DMS 273 (cell line): ENCODE results near the gene KCNE2.

ENCODE experiments used
- DNase-seq: peaks from one replicate; lab custom pipeline; 2025; ENCODE audit not compliant: unreplicated experiment; lab: John Stamatoyannopoulos, UW

Gene KCNE2, protein sequence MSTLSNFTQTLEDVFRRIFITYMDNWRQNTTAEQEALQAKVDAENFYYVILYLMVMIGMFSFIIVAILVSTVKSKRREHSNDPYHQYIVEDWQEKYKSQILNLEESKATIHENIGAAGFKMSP

DNA sequence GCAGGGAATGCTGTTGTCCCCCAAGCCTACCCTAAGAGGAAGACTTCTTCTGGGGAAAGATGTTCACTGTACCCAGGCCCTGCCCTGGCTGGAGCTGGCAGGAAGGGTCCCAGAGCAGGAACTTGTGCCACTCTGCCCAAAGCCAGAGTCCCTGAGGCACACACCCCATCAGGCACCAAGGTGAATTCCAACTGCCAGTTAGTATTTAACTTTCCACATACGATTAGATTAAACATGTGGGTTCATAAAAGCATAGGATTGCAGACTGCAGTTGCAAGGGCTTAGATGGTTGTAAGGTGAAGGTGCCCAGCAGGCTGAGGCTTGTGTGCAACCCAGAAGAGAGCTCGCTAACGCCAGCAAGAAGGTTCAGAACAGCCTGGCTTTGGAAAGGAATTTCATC is at the start of gene KCNE2:
TSS of gene KCNE2 (plus strand) at position 274 of the 400 bp plus-strand sequence. CDS start 6,473 bp downstream, outside the sequence.
- DNase-seq = no peak

DNA sequence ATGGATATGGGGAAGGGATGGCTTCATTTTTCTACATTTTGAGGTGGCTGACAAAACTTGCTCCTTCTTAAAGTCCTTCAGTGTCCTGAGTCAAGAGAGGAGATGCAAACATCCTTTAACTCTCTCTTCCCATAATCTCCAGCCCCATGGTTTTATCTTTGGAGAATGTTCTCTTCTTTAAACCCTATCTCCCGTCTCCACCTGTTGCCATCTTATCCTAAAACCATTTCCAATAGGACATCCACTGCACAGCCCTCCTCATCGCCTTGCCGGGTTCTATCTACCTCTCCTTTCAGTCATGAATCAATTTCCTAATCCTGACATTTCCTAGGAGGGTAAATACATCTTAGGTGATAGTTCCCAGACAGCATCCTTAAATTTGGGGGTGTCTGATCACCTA is 44.2 kb upstream of the KCNE2 start:
- no peak for DNase-seq

DNA sequence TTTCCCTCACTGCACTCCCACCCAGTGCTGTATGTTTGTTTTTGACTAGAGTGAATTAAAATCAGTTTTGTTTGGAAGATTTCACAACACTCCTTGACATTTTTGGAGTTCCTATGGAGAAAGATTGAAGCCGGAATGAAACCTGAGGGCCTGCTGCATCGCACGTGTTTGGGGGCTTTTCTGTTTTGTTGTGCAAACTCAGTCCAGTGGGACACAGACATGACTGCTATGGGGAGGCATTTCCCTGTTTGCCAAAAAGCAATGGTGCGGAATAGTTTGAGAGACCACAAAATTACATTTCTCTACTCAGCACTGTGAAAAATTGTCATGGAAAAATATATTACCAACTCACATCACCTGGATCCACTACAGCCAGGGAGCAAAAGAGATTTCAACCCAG is 43.8 kb upstream of the KCNE2 start:
- no peak for DNase-seq

DNA sequence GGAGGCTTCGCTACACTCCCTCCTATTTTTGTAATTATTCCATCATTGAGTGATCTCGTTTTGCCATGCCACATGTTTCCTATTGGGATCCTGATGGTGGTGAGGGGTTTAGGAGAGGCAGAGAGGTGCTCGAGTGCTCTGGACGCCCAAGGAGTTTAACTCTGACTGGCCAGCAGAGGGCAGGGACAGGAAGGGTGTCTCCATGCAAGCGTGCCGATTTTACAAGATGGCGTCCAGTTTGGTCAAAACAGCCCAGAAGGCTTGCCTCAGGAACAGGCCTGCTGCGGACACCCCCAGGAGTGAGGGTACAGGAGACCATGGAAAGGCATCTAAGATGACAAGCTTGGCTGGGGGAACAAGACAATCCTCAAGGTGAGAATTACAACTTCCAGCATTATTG is 33.8 kb upstream of the KCNE2 start:
- no peak for DNase-seq

DNA sequence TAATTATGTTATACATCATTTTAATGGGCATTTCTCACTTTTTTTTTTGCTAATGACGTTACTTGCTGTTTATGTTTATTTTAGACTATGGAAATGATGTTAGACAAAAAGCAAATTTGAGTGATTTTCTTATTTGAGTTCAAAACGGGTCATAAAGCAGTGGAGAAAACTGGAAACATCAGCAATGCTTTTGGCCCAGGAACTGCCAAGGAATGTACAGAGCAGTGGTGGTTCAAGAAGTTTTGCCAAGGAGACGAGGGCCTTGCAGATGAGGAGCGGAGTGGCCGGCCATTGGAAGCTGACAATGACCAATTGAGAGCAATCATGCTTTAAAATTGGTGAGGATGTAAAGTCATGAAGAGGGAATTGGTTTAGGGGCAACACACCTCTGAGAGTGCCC is 32.1 kb upstream of the KCNE2 start:
- DNase-seq = no peak

DNA sequence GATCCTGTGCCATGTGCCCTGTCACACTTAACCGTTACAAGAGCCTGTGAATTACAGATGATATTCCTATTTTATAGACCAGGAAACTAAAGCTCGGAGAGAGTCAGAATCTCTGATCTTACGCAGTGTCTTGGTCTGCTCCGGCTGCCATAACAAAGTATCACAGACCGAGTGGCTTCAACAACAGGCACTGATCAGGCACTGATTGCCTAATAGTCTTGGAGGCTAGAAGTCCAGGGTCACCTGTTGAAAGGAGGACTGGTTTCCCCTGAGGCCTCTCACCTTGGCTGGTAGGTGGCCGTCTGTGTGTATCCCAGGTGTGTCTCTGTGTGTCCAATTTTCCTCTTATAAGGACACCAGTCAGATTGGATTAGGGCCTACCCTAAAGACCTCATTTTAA is 31.5 kb upstream of the KCNE2 start:
- no peak for DNase-seq

DNA sequence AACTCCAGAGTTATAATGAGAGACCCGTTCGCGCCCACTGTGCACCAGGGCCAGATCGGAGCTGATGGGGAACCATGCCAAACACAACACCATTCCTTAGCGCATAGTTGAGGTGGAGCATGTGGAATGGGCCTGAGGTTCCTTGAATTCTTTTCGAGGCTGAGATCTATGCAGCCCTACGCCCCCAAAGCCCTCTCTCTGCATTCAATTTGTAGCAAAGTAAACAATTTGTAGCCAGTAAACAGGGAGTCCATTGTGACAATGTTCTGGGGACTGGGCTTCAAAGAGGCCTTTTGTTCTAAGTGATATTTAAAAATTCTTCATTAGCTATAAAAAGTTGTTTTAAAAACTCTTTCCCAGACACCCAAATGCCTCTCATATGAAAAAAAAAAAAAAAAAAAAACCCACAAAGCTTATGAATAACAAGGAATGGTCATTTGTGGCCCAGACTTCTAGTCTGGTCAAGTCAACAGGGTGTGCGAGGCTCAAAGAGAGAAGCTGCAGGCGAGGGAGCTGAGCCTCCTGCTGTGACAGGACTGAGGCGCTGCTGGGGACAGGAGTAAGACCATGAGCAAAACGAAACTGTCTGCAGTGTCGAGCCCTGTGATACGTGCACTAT is 30.6 kb upstream of the KCNE2 start:
- no peak for DNase-seq

DNA sequence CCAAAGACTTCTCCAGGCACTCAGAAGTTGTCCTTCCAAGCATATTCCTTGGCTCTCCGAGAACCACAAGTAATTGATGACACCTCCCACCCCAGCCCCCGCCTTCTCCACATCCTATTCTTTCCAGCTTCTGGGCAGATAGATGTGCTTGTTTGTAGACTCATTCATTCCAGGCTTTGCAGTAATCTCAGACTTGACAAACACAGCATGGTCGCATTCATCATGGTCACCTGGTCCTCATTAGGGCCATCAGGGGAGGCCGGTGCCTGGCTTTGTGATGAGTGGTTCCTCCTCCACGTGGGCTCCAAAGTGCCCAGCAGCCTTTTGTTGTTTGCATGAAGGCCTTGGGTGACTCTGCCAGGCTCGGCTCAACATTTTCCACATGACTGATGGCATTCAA is 28.5 kb upstream of the KCNE2 start:
- DNase-seq = no peak

DNA sequence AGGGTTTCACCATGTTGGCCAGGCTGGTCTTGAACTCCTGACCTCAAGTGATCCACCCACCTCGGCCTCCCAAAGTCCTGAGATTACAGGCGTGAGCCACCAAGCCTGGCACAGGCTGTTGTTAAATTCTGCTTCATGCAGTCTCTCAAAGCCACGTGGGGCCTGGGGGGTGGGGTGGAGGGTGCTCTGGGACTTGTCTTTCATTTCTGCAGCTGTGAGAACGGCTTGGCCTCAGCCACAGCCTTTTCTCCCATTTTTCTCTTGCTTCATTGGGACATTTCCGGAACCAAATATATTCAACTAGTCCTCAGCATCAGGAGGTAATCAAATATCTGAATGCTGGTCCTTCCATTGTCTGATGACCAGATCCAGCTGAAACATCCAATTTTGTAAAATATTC is 27.6 kb upstream of the KCNE2 start:
- DNase-seq = no peak

DNA sequence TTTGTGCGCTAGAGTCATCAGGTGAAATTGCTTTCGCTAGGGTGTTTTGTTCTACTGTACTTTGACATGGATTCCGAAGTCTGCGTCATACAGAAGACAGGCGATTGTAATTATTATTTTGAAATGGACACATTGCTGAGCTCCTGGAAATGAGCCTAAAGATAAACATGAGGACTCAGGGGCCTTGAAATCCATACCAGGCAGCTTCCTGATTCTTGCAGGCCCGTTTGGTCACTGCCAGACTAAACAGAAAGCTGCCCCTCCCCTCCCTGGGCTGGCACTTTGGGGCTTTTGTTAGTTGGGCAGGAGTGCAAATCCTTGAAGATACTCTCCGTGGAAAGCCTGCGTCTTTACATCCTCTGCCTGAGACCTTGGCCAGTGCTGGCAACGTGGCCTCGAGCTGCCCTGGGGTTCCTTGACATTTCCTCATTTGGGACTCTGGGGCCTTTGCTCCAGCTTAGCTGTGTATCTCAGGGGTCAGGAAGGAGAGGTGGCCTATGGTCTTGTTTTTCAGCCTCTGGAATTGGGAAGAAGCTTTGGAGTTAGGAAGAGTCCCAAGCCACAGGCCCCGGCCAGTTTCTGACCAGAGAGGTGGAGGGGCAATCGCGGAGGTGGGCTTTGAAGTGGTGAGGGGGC is 26.9 kb upstream of the KCNE2 start:
- no peak for DNase-seq

DNA sequence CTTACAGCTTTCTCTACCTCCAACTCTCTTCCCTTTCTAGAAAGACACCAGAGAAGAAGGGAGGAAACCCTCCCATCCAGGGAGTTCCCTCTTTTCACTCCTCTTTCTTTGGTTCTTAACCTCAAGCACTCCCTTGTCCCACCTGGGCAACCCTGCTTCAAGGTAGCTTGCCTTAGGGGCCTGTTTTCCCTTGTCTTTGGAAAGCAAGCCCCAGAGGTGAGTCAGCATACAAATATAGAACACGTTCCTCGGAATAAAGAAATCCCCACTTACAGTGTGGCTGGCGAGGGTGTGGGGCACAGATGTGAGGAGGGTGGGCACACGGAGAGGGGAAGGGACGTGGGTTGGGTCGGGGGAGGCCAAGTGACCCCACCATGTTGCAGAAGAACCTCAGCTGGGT is 26.1 kb upstream of the KCNE2 start:
- DNase-seq = no peak

DNA sequence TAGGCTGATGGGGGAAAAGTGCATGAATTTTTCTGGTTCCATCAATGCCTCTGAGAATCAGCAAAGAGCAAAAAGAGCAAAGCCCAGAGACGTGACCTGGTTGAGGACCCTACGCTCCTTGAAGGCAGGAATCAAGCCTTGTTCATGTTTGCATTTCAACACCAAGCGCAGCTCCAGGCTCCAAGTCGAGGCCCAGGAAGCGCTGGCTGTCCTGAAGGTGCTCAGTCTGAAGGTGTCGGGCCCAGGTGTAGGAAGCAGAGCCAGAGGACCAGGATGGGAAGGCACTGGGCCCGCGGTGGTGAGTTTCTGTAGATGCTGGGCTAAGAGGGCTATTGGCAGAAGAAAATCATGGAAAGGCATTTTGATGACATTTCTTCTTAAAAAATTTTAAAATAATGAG is 25.6 kb upstream of the KCNE2 start:
- no peak for DNase-seq

DNA sequence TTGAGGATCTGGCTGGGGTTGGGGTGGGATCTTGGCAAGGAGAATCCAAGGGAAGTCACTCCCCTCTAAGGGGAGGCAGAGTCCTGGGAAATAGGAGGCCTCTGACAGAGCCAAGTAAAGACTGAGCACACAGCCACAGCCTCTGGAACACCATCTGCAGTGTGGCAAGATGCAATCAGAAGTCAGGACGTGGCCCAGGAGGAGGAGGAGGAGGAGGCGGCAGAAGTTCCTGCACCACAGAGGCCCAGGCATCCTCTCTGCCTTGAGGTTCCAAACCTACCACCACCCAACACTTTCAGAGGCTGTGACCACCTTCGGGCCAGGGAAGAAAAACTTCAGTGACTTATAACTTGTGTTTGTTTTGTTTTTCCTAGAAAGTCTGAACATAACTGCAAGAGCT is 23.7 kb upstream of the KCNE2 start:
- DNase-seq = no peak

DNA sequence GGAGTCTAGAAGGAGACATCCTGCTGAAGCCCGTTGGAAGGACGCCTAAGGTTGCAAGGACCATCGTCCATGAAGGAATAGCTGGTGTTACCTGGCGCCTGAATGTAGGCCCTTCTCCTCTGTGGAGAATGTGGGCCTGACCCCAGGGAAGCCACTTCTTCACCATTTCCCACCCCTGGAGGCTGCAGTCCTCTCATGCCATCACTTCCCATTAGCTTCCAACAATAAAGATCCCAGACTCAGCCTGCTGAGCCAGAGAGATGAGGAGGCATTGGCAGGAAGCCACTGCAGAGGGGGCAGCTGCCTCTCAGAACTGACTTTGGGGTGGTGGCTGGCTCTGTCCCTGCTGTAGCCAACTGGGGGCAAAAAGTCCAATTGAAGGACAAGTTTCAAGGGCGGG is 21.3 kb upstream of the KCNE2 start:
- no peak for DNase-seq

DNA sequence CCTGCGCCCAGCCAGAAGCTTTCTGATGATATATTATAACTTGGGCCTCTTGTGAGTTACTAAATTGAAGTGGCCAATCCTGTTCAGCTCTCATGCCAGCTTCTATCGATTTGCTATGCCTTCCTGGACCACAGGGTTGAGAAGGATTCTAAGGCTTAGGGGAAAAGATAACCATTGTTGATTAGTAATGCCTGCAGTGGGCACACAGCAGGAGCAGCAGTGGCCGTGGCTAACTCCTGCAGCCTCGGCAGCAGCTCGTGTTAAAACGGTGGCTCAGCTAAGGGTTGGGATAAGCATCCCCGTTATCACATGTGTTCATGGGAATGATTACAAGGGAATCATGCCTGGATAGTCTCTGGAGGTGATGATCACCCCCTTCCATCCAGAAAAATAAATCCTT is 20.5 kb upstream of the KCNE2 start:
- no peak for DNase-seq

DNA sequence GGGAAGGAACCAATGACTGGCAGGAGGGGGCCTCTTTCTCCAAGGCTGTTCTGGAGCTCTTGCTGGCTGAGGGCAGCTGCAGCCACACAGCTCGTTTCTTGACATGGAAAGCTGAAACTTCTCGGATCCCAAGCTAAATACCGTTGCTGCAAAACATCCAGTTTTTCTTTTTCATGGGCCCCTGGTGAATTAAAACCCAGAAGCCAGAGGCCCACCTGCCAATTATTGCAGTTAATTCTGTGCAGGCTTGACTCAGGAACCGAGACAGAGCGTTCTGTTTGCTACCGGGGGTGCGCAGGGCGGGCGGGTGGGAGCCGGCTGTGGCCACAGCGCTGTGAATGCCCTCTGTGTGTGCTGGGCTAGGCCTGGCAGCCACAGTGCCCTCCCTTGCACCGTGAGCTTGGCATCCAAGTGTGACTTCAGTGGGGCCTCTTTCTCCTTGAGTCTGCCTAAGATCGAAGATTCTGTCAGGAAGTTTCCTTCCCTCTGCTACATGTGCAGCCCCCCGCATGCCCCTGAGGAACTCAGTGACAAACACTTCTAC is 19.9 kb upstream of the KCNE2 start:
- DNase-seq = no peak

DNA sequence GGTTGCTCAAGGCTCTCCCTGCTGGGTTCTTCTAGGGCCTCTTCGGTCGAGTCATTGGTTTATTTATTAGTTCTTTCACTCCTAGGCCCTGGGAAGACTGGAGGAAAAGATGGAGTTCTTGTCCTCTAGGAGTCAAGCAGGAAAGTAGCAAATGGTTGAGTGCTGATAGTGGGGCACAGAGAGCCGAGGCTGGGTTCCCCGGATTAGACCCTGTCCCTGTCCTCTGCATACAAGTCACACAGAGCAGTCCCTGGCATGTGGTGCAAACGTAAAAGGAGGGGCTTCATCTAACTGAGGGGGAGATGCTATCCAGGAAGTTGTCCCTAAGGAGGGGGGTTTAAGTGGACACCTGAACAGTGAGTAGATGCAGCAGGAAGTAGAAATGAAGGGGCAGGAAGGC is 19.2 kb upstream of the KCNE2 start:
- DNase-seq = no peak

DNA sequence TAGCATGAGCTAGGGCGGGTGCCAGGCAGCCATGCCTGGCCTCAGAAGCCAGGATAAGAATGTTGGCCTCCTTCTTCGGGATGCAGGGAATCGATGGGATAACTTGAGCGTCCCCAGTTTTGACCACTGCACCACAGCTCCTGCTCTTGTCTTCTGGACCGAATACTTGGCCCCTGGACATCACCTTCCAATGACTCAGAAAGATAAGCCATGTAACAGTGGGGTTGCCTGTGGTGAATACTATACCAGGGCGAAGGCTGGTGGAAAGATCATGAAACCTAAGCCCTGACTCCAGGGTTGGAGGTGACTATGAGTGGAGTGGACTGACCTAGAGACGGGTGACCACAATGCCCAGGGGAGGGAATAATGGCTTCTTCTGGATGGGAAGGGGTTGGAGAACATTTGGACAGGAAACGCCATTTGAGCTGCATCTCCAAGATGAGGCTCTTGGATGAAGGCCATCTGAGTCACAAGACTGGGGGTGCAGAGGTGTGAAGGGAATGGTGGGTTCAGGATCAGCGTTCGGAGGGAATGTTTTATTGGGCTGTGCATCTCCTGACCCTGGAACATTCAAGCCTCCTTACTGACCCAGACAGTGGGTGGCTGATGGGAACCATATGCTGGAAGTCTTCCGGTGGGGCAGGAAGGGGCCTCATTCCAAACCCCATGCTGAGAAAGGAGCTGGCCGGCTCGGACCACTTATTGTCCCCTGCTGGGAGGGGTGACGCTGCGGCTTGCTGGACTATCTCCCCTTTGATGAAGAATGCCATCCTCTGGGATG is 18.5 kb upstream of the KCNE2 start:
- no peak for DNase-seq

DNA sequence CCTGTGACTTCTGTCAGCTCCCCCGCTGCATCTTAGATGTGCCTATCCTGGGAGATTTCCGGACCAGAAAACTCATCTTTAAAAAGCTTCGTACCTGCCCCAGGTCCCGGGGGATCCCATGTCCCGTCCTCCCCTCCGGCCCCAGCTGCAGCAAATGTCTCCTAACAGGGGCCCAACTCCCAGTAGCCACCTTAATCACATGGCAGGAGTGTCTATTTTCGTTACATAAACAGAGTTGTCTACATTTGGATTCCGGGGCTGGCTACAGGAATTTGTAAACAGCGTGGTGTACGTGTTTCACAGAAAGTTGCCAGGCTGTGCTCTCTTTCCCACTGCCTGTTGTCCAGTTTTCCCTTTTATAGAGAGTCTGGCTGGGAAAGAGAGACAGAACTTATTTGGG is 17.9 kb upstream of the KCNE2 start:
- DNase-seq = no peak

DNA sequence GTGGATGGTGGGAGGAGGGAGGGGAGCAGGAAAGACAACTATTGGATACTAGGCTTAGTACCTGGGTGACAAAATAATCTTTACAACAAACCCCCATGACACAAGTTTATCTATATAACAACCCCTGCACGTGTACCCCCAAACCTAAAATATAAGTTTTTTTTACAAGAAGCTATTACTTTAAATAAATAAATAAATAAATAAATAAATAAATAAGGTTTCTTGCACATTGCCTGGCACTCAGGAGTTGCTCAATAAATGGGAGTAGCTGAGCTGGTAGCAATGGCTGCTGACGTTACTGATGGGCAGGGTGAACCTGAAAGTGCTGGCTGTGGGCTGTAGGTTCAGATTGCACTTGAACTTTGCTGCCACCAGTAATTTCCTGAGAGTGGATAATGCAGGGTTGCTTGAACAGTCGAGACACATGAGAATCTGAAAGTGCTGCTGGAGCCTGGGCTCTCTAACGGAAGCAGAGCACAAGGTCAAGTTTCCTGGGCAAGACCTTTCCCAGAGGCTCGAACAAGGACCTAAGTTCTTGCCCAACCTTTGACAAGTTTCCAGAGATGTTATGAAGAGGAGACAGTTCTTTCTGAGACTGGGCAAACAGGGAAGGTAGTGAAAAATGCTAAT is 14.8 kb upstream of the KCNE2 start:
- DNase-seq = no peak

DNA sequence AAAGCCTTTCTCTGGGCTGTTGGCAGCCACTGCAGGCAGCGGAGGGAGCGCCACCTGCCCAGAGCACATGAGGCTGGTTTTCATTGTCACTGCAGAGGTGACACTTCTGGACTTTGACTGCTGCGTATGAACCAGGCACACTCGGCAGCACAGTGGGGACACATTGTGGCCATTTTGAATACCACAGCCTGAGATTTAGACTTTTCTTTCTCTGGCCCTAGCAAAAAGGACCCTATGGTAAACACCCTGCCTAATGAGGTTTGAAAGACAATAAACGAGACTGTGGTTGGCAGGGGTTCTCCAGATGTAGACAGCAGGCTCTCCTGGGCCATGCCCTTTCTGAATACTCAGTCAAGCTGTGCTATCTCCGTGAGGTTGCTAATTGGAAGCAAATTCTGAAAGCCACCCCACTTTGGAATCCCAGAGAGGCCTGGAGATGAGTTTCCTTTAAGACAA is 12.0 kb upstream of the KCNE2 start:
- DNase-seq = peak; percentile 76
